ENCODE results near the gene JARID2. TPM values are rescaled to one million over a fixed set of nuclear protein-coding genes. Genes with fewer than 3 reads are reported as not detected.
A peak's percentile ranks its signal among the peaks of the same experiment; 100 is the strongest.

The JARID2 gene
- total and polyA plus RNA-seq, 10 of the 15 experiments (the other 5 are each of a cell fraction or from before 2014, with no cell fraction given), result 4.2 to 21.6 (median 11.7) TPM

GRCh38 chr6:15439410-15440025 is 193.6 kb downstream of the JARID2 start:
- no peak overlapping the region for H3K9ac ChIP-seq (ENCODE audit: control insufficient read depth, insufficient read depth, low read length)
- ATAC-seq, result peak; percentile 10; the same call in 1 of the 3 replicates
- no peak overlapping the region for H3K4me3 ChIP-seq
- ChIA-PET RAD21 (ENCODE audit: unreplicated experiment) (interaction anchor here (0.8 to 5.8 kb wide), 10 partner anchors 12 to 190 kb away, joined by 3 to 41 read pairs (median 4); no protein-coding TSS in a partner anchor), SMC1A (ENCODE audit: uncharacterized antibody, unreplicated experiment) (interaction anchor here (0.7 to 15.4 kb wide), 21 partner anchors 9 to 1228 kb away, joined by 3 to 143 read pairs (median 6); no protein-coding TSS in a partner anchor), CTCF (interaction anchor here (0.7 to 4.8 kb wide), 21 partner anchors 13 to 220 kb away, joined by 3 to 39 read pairs (median 4); no protein-coding TSS in a partner anchor), POLR2A (interaction anchor here (0.5 to 1.5 kb wide), 8 partner anchors 11 to 689 kb away, joined by 3 to 8 read pairs (median 4); no protein-coding TSS in a partner anchor)
- peak overlapping the region; percentile 44 for H3K4me2 ChIP-seq (ENCODE audit: control insufficient read depth, insufficient read depth)
- H3K9me3 ChIP-seq (replicated peaks; ENCODE audit: control insufficient read depth, insufficient read depth, low read length), result peaks cover 4% of the 10 kb centered on the region; the same call in 2 of the 3 replicates
- in situ Hi-C loops (cut with MboI) (no loop called here), intact Hi-C loops (cut with micrococcal nuclease; ENCODE audit: unreplicated experiment) (loop anchor here (5.0 kb wide), 3 partner anchors 47 to 192 kb away; partner anchors contain the start of gene JARID2)
- peaks cover 42% of the 10 kb centered on the region for H3K4me1 ChIP-seq (ENCODE audit: control insufficient read depth, insufficient read depth, low read length)
- H3K79me2 ChIP-seq (ENCODE audit: control insufficient read depth, insufficient read depth, low read length), result peaks cover 83% of the 10 kb centered on the region
- FAIRE-seq, result no peak
- peaks cover 0 to 3% of the 10 kb centered on the region in 2 experiments; a peak in 1 of 4 replicates for H3K36me3 ChIP-seq (ENCODE audit: control insufficient read depth in 2 of 2, insufficient read depth in 2 of 2, low read length in 1 of 2)
- no peaks in the 10 kb centered on the region for H4K20me1 ChIP-seq (ENCODE audit: control insufficient read depth, insufficient read depth)
- no peak overlapping the region for H2AFZ ChIP-seq (ENCODE audit: control insufficient read depth, low read depth, low read length)
- H3K27ac ChIP-seq (ENCODE audit: control insufficient read depth, insufficient read depth), result peak overlapping the region; percentile 43; the same call in 1 of the 2 replicates
- no peak for DNase-seq (ENCODE audit: low read depth, low spot score)
- BruUV-seq (replicated peaks), result no TSS peak
- H3K27me3 ChIP-seq (replicated peaks in 1 of 2; ENCODE audit: control insufficient read depth in 2 of 2, insufficient read depth in 2 of 2, low read length in 1 of 2), result no peaks in the 10 kb centered on the region
- WGBS (ENCODE audit: insufficient coverage, insufficient replicate concordance, low lambda C conversion rate, missing lambda C conversion rate), result 91% methylated on average over 3 of the region's 3 CpGs
- TF ChIP-seq RELB (IDR thresholded peaks at IDR 0.05; ENCODE audit: low read depth) (0 out of 2 replicates have a peak, but pooled peaks have one; percentile 15), JUND (IDR thresholded peaks at IDR 0.05; ENCODE audit: low read depth, low read length) (no peak), RUNX3 (IDR thresholded peaks at IDR 0.05; ENCODE audit: low read length) (peak; percentile 45), IKZF2 (IDR thresholded peaks at IDR 0.05) (0 out of 4 replicates have a peak, but pooled peaks of 1 of the 2 experiments have one; percentile 27)
